Sigmoid colon (tissue), 4 donors: ENCODE measurements around the gene ZNF610.

ENCODE experiments used
- CTCF ChIP-seq, 4 experiments: fragments of 450-650 bp in 3 of 4; fragments of 200-600 bp in 1 of 4; IDR thresholded peaks; one replicate each; pipeline ENCODE4 v1.5.1; 2016 to 2019; ENCODE audit warnings: antibody characterized with exemption in 4 of 4, mild to moderate bottlenecking in 3 of 4, moderate library complexity in 2 of 4
- EP300 ChIP-seq, 4 donors: sonication (generic); formaldehyde crosslinking; IDR thresholded peaks; one replicate each; pipeline ENCODE4 v1.6.1; 2017; ENCODE audit warnings: antibody characterized with exemption in 4 of 4
- POLR2A ChIP-seq, 2 donors: fragments of 450-650 bp; IDR thresholded peaks; one replicate each; pipeline ENCODE4 v1.6.1; 2016; ENCODE audit warnings: antibody characterized with exemption in 2 of 2, mild to moderate bottlenecking in 2 of 2, moderate library complexity in 2 of 2
- POLR2AphosphoS5 ChIP-seq, 4 donors: sonication (generic); formaldehyde crosslinking; IDR thresholded peaks; one replicate each; pipeline ENCODE4 v1.6.1; 2017; ENCODE audit warnings: antibody characterized with exemption in 4 of 4

- TF ChIP-seq POLR2A (IDR thresholded peaks at IDR 0.05), result no peak
- no peak for TF ChIP-seq CTCF (IDR thresholded peaks at IDR 0.05)
- TF ChIP-seq POLR2AphosphoS5 (IDR thresholded peaks at IDR 0.05), result no peak
- no peak for TF ChIP-seq EP300 (IDR thresholded peaks at IDR 0.05)
These were observed 15.5 kb downstream of the ZNF610 start for GRCh38 chr19:52351512-52351911.
